NCI-H510A treated with DMSO at 0.1 percent for 48 hours (cell line): ENCODE data around the gene IMPACT.

ENCODE experiments used
- DNase-seq: peaks from one replicate; lab custom pipeline; 2025; lab: John Stamatoyannopoulos, UW

Gene IMPACT, protein sequence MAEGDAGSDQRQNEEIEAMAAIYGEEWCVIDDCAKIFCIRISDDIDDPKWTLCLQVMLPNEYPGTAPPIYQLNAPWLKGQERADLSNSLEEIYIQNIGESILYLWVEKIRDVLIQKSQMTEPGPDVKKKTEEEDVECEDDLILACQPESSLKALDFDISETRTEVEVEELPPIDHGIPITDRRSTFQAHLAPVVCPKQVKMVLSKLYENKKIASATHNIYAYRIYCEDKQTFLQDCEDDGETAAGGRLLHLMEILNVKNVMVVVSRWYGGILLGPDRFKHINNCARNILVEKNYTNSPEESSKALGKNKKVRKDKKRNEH

GRCh38 chr18:24426398-24427294, at the start of gene IMPACT:
Gene IMPACT, plus strand, starts transcription at chr18:24426670. Its CDS starts 87 bp downstream, at chr18:24426757.
- peak; percentile 48 for DNase-seq

DNA sequence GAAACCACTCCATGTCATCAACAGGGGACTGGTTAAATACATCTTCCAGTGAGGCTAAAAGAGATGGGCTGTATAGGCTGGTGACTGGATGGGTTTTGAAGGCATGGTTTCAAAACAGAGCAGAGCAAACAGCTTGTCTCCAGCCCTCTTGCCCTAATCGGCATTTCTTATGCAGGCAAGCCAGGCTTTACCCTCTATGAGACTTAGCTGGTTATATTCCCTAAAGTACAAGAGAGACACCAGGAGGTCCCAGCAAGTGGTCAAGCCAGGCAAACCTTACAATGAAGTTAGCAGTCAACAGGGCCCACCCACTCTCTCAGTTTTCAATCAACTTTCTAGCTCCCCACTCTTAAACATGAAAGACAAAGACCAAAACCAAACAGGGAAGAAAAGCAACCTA, 47.9 kb upstream of the IMPACT start:
- DNase-seq: no peak

GRCh38 chr18:24380163-24380747, 46.2 kb upstream of the IMPACT start:
- DNase-seq: no peak

GRCh38 chr18:24381126-24381525, 45.3 kb upstream of the IMPACT start:
- DNase-seq: no peak

GRCh38 chr18:24386681-24387080, 39.8 kb upstream of the IMPACT start:
- DNase-seq: no peak

GRCh38 chr18:24388957-24389356, 37.5 kb upstream of the IMPACT start:
- DNase-seq: no peak

GRCh38 chr18:24395049-24395795, 31.2 kb upstream of the IMPACT start:
- peak; percentile 6 for DNase-seq

DNA sequence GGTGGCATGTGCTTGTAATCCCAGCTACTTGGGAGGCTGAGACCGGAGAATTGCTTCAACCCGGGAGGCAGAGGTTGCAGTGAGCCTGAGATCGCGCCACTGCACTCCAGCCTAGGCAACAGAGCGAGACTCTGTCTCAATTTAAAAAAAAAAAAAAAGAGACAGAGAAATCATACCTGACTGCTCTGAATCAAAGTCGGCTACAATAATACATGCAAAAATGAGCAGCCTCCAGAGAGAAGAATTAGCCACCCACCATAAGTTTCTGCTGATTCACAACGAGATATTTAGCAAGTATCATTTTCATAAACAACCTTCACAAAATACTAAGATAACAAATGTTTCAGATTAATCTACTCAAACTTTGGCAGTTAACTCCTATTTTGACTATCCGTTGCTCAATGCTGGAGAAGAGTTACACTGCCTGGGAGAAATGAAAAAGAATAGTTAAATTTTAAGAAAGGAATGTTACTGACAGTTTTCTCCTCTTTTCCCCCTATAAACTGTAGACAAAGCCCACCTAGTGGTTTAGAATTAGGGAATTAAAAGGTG, 30.3 kb upstream of the IMPACT start:
- no peak for DNase-seq

DNA sequence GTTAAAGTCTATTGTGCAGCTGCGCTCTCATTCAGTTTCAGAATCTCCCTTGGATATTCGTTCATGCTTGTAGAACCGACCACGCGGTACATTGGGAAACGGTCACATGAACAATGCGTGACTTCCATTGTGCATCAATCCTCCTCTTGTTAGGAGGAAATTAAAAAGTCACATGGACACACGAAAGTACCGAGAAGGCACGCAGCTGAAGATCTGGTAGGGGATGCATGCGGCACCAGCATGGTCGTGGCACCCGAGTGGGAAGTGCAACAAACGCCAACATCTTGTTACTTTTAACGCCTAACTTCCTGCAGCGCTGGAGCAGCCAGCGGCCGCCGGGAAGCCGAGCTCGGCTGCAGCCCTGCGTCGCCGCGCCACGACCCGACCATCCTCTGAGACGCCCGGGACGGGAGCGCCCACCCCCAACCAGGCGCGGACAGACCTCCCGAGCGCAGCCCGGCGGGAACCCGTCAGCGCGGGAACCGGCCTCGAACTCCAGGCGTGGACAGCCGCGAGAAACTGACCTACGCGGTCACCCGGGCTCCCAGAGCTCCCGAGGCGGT, 29.3 kb upstream of the IMPACT start:
- DNase-seq: peak; percentile 37

DNA sequence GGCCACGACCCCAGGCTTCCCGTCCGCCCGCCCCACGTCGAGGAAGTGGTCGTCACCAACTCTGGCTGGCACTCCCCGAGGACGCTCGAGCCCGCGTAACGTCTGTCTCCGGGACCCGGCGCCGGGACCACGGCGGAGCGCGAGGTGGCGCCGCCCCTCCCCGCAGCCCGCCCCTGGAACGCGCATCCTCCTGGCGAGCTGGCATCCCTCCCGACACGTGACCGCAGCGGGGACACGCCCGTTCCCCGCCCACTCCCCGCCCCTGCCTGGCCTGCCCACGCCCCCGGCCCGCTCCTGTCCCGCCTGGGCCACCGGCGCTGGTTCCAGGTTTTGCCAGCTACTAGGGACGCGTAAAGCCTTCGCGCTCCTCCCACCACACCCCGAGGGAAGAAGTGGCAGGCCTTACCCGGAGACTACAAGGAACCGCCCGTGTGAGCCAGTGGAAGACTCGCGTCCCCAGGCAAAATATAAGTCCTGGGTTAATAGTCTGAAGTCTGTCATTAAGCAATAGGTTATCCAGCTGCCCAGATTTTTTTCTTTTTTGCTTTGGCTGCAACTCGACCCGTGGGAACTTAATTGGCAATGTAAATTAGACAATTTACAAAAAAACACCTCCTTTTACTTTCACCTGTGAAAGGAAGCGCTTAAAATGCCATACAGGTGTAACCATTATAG, 28.6 kb upstream of the IMPACT start, which contains the start of gene OSBPL1A:
Gene OSBPL1A, minus strand, starts transcription at position 131 of the 675 bp plus-strand sequence. CDS start 20,291 bp downstream, outside the sequence.
- peak; percentile 80 for DNase-seq

GRCh38 chr18:24398540-24398939, 27.9 kb upstream of the IMPACT start:
- DNase-seq: no peak

- no peak for DNase-seq
Measured at GRCh38 chr18:24400587-24400986, 25.9 kb upstream of the IMPACT start.

- DNase-seq: no peak
Measured at GRCh38 chr18:24402209-24402785, 24.2 kb upstream of the IMPACT start.

DNA sequence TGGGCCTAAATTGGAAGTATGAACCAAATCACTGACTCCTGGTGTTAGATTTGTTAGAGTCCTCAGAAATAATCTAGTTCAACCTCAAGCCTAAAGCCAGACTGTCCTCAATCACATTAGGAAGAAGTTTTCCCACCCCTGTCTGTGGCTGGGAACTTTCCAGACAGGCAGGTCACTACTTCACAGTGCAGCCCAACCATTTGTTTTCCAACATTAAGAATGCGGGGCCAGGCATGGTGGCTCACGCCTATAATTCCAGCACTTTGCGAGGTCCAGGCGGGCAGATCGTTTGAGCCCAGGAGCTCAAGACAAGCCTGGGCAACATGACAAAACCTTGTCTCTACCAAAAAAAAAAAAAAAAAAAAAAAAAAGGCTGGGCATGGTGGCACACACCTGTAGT, 23.4 kb upstream of the IMPACT start:
- no peak for DNase-seq

GRCh38 chr18:24404591-24404990, 21.9 kb upstream of the IMPACT start:
- no peak for DNase-seq

DNA sequence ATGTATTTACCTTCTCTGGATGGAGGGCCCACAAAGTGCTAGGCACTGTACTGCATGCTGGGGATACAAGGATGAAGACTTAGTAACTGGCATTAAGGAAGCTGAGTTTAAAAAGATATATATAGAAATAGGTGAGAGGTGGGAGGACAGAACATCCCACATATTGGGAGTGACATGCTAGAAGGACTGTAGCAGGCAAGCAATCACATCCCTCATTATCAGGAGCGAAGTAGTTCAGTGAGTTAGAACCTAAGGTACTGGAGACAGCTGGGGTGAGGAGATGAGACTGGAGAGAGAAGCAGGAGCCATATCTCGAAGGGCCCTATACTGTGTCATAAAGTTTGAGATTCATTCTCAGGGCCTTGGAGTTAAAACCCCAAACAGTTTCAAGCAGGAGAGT, 18.0 kb upstream of the IMPACT start:
- no peak for DNase-seq

GRCh38 chr18:24413148-24413547, 13.3 kb upstream of the IMPACT start:
- DNase-seq: no peak

DNA sequence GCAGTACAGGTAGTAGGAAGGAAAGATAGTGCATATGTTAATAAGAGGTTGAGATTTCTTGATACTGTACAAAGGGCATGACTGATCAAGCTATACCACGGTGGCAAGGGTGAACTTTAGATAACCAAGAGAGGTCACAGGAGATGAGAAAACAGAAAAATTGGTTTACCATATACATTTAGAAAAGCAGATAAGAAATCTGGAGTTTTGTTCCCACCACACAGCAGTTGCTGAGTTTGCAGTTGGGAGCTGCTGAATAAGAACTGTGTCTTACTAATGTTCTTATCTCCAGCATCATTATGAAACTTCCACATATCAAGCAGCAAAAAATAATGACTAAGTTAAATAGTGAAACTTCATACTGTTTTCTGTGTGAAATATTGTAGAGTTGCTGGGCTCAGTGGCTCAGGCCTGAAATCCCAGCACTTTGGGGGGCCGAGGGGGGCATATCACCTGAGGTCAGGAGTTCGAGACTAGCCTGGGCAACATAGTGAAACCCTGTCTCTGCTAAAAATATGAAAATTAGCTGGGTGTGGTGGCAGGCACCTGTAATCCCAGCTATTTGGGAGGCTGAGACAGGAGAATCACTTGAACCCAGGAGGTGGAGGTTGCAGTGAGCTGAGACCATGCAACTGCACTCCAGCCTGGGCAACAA, 12.0 kb upstream of the IMPACT start:
- DNase-seq: no peak

- DNase-seq: no peak
Measured at GRCh38 chr18:24417480-24417879, 9.0 kb upstream of the IMPACT start.

DNA sequence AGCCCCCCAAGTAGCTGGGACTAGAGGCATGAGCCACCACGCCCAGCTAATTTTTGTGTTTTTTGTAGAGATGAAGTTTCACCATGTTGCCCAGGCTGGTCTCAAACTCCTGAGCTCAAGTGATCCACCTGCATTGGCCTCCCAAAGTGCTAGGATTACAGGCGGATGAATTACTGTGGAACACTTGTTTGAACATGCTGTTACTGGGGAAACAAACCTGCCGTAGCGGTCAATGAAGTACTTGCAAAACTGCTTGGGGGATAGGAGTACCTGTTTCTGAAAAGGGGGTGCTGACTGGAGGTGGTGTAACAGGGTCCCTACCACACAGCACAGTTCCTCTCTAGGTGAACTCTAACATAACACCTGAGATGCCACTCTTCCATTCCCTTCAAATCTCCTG, 5.9 kb upstream of the IMPACT start:
- DNase-seq: no peak
